Measurements from ENCODE around the gene YIF1B.

The YIF1B gene

GRCh38 chr19:38333245-38333644 is 17.5 kb upstream of the YIF1B start:
- DNase-seq: no peak

GRCh38 chr19:38331728-38332127 is 16.0 kb upstream of the YIF1B start:
- no peak for DNase-seq

- no peak for DNase-seq
These were observed 13.9 kb upstream of the YIF1B start for GRCh38 chr19:38329651-38330050.

GRCh38 chr19:38326591-38326990 is 10.8 kb upstream of the YIF1B start:
- DNase-seq: no peak

- no peak for DNase-seq
These were observed 8.7 kb upstream of the YIF1B start for GRCh38 chr19:38324431-38324830.

- no peak for DNase-seq
These were observed 7.5 kb upstream of the YIF1B start for GRCh38 chr19:38323291-38323690.

- DNase-seq: no peak
These were observed 6.0 kb upstream of the YIF1B start for GRCh38 chr19:38321646-38322196.

GRCh38 chr19:38320969-38321339 is 5.2 kb upstream of the YIF1B start:
- DNase-seq: no peak

GRCh38 chr19:38319421-38320258 is 3.9 kb upstream of the YIF1B start, which contains the start of gene KCNK6:
Gene KCNK6 (plus strand): TSS chr19:38319845. CDS start chr19:38319951, 106 bp downstream.
- peak; percentile 29 to 55 for DNase-seq

- DNase-seq: no peak
These were observed 2.9 kb upstream of the YIF1B start for GRCh38 chr19:38318660-38319059.

GRCh38 chr19:38317104-38317612 is 1.4 kb upstream of the YIF1B start:
- DNase-seq: peak; percentile 23 to 54

- DNase-seq: no peak
These were observed 825 bp upstream of the YIF1B start for GRCh38 chr19:38316477-38317067.

- DNase-seq: no peak
These were observed 4.8 kb downstream of the YIF1B start for GRCh38 chr19:38310986-38311385.

- DNase-seq: no peak
These were observed 5.5 kb downstream of the YIF1B start for GRCh38 chr19:38310279-38310670.

- DNase-seq: no peak
These were observed 6.0 kb downstream of the YIF1B start for GRCh38 chr19:38309615-38310278.

GRCh38 chr19:38308926-38309614 is 6.7 kb downstream of the YIF1B start:
- DNase-seq: no peak

- no peak for DNase-seq
These were observed 7.6 kb downstream of the YIF1B start for GRCh38 chr19:38308006-38308766.

GRCh38 chr19:38307597-38307996 is 8.2 kb downstream of the YIF1B start:
- no peak for DNase-seq

- DNase-seq: no peak
These were observed 8.7 kb downstream of the YIF1B start for GRCh38 chr19:38307076-38307475.

GRCh38 chr19:38306236-38306635 is 9.5 kb downstream of the YIF1B start:
- no peak for DNase-seq

- DNase-seq: no peak
These were observed 10.8 kb downstream of the YIF1B start for GRCh38 chr19:38304866-38305429.

Measured in CD4-positive, alpha-beta T cell treated with Interferon alpha-2 for 1 hour (primary cell).